ENCODE measurements around the gene CRB2.

GRCh38 chr9:123372766-123373446 is 16.9 kb downstream of the CRB2 start:
- TF ChIP-seq CTCF (IDR thresholded peaks at IDR 0.05) (no peak), EZH2 (IDR thresholded peaks at IDR 0.05; ENCODE audit: borderline replicate concordance, insufficient read depth, low read depth, low read length, poor library complexity, severe bottlenecking) (no peak)
